Sigmoid colon (tissue), 7 donors: ENCODE measurements around the gene OR4F15. TPM values are rescaled to one million over a fixed set of nuclear protein-coding genes. Genes with fewer than 3 reads are reported as not detected.
"Not testable (repeated sequence)": the region's sequence is repeated elsewhere in the genome, so short reads cannot be mapped to it uniquely, and the experiment has no call there.

Source experiments
- DNase-seq: peaks from one replicate; pipeline ENCODE4 v3.0.0-alpha.2; 2019
- H3K27ac ChIP-seq, 4 donors: fragments of 200-600 bp; sonication (generic); one replicate each; pipeline ENCODE4 v1.5.1; 2016 to 2019; ENCODE audit warnings: mild to moderate bottlenecking in 1 of 4
- H3K27me3 ChIP-seq, 3 donors: fragments of 200-600 bp; sonication (generic); one replicate each; pipeline ENCODE4 v1.5.1; 2019; ENCODE audit warnings: mild to moderate bottlenecking in 1 of 3
- H3K36me3 ChIP-seq, 4 donors: fragments of 200-600 bp; sonication (generic); one replicate each; pipeline ENCODE4 v1.5.1; 2016 to 2019
- H3K4me1 ChIP-seq, 4 donors: fragments of 200-600 bp; sonication (generic); one replicate each; pipeline ENCODE4 v1.5.1; 2017 to 2019
- H3K4me3 ChIP-seq, 4 donors: fragments of 200-600 bp; sonication (generic); one replicate each; pipeline ENCODE4 v1.5.1; 2017 to 2019; ENCODE audit warnings: mild to moderate bottlenecking in 2 of 4, moderate library complexity in 1 of 4
- H3K9me3 ChIP-seq, 4 donors: fragments of 200-600 bp in 3 of 4; sonication (generic) in 3 of 4; one replicate each; pipeline versions ENCODE4 v1.5.1 to v1.6.1; 2013 to 2019
- EP300 ChIP-seq, 4 donors: sonication (generic); formaldehyde crosslinking; IDR thresholded peaks; one replicate each; pipeline ENCODE4 v1.6.1; 2017; ENCODE audit warnings: antibody characterized with exemption in 4 of 4
- POLR2A ChIP-seq, 2 donors: fragments of 450-650 bp; IDR thresholded peaks; one replicate each; pipeline ENCODE4 v1.6.1; 2016; ENCODE audit warnings: antibody characterized with exemption in 2 of 2, mild to moderate bottlenecking in 2 of 2, moderate library complexity in 2 of 2
- POLR2AphosphoS5 ChIP-seq, 4 donors: sonication (generic); formaldehyde crosslinking; IDR thresholded peaks; one replicate each; pipeline ENCODE4 v1.6.1; 2017; ENCODE audit warnings: antibody characterized with exemption in 4 of 4
- whole genome bisulfite sequencing, 2 donors: extraction: QIAGEN DNeasy Blood & Tissue Kit; methylation state at CpG; one replicate each; pipeline ENCODE4 v1.1.7; 2013; 5-methylcytosine and 5-hydroxymethylcytosine counted together
- intact Hi-C: fragments of 100-400 bp; cut with DNase I; formaldehyde crosslinking; loops from one replicate; pipeline ENCODE4 v1.15.1; 2023
- polyA plus RNA-seq, 3 donors: library from polyadenylated mRNA; stranded (reverse); fragments of 200-250 nt; gene quantifications; one replicate each; pipeline ENCODE4 v1.2.3, GENCODE V29; 2013
- total RNA-seq, 4 donors: library from RNA; depleted of rRNA; stranded (reverse); fragments of >200 nt; gene quantifications; one replicate each; pipeline ENCODE4 v1.1.0, GENCODE V29; 2016
- TF ChIP-seq, protein P1 (sequence below), 4 experiments: fragments of 450-650 bp in 3 of 4; fragments of 200-600 bp in 1 of 4; IDR thresholded peaks; one replicate each; pipeline ENCODE4 v1.5.1; 2016 to 2019; ENCODE audit warnings: antibody characterized with exemption in 4 of 4, mild to moderate bottlenecking in 3 of 4, moderate library complexity in 2 of 4
- donor health status: healthy with polysubstance abuse.
- donor health status: Bipolar disorder and iron deficiency.
- donor health status: healthy.

Gene OR4F15
- total and polyA plus RNA-seq, 7 donors, result 0.16 TPM; not detected in 6

- WGBS, 2 donors, result 17 to 71% methylated on average over 5 of the region's 5 CpGs
- H3K27me3 ChIP-seq, H3K4me1 ChIP-seq, H3K27ac ChIP-seq, H3K36me3 ChIP-seq, intact Hi-C loops, H3K4me3 ChIP-seq, DNase-seq, H3K9me3 ChIP-seq: not testable (repeated sequence)
Measured at GRCh38 chr15:101788503-101789269, 23.3 kb upstream of the OR4F15 start.

DNA sequence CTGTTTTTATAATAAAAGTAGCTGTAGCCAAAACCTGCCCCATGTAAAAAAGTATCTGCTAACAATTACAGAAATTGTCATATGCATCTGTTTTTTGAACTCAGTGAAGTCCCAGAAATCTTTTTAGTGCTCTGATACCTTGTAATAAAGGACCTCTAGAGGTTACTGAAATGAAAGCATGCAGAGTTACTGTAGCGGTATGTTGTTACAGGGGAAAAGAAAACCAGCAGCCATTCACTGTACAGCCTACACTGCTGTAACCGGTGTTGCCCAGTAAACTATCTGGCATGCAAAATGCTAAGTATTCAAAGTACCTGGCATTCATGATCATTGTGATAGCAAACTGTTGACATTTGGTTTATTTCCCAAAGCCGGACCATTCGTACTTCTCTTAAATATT is 21.3 kb upstream of the OR4F15 start:
- H3K9me3 ChIP-seq, H3K4me1 ChIP-seq, intact Hi-C loops, H3K4me3 ChIP-seq, H3K36me3 ChIP-seq, H3K27me3 ChIP-seq, DNase-seq, H3K27ac ChIP-seq: not testable (repeated sequence)
- 43% methylated on average over 2 of the region's 4 CpGs; no CpG with 5 or more reads in 1 of the 2 donors for WGBS, 2 donors

DNA sequence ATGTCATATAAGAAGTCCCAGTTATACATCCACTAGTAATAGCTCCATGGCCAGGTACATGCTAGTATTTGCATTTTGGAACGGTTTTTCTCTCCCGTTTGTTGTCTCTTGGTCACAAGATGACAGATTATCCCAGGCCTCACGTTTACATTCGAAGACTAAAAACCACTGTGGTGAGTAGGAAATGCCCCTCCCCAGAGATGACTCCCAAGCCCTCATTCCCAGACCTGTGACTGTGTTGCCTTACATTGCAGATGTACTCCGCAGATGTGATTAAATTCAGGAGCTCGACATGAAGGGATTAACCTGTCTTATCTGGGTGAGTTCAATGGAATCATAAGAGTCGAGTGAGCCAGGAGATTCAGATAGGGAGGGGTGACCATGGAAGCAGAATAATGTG is 18.0 kb upstream of the OR4F15 start:
- intact Hi-C loops, H3K9me3 ChIP-seq, DNase-seq, H3K27me3 ChIP-seq, H3K4me1 ChIP-seq, H3K4me3 ChIP-seq, H3K27ac ChIP-seq, H3K36me3 ChIP-seq: not testable (repeated sequence)
- 80 to 85% methylated on average over 7 of the region's 7 CpGs for WGBS, 2 donors

DNA sequence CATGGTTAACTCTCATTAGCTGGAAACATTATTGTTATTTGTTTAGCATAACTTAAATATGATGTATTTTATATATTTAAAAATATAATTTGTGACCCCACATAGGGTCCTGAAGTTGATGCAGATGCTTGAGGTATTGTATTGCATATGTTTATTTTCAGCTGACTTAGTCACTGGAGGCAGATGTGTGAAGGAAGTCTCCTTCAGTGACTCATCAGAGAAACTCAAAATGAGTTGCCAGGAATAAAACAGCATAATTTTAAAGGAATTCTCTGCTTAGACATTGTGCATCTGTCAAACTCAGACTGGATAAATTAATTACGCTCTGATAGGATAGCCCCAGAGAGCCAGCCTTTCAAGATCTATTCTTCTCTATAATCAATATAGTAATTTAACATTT is 16.5 kb upstream of the OR4F15 start:
- TF ChIP-seq, protein P1, sequence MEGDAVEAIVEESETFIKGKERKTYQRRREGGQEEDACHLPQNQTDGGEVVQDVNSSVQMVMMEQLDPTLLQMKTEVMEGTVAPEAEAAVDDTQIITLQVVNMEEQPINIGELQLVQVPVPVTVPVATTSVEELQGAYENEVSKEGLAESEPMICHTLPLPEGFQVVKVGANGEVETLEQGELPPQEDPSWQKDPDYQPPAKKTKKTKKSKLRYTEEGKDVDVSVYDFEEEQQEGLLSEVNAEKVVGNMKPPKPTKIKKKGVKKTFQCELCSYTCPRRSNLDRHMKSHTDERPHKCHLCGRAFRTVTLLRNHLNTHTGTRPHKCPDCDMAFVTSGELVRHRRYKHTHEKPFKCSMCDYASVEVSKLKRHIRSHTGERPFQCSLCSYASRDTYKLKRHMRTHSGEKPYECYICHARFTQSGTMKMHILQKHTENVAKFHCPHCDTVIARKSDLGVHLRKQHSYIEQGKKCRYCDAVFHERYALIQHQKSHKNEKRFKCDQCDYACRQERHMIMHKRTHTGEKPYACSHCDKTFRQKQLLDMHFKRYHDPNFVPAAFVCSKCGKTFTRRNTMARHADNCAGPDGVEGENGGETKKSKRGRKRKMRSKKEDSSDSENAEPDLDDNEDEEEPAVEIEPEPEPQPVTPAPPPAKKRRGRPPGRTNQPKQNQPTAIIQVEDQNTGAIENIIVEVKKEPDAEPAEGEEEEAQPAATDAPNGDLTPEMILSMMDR (IDR thresholded peaks at IDR 0.05), result no peak
- no peak for TF ChIP-seq EP300 (IDR thresholded peaks at IDR 0.05)
- TF ChIP-seq POLR2A (IDR thresholded peaks at IDR 0.05), result no peak
- no peak for TF ChIP-seq POLR2AphosphoS5 (IDR thresholded peaks at IDR 0.05)
- 84 to 88% methylated on average over 1 of the region's 1 CpG for WGBS, 2 donors

DNA sequence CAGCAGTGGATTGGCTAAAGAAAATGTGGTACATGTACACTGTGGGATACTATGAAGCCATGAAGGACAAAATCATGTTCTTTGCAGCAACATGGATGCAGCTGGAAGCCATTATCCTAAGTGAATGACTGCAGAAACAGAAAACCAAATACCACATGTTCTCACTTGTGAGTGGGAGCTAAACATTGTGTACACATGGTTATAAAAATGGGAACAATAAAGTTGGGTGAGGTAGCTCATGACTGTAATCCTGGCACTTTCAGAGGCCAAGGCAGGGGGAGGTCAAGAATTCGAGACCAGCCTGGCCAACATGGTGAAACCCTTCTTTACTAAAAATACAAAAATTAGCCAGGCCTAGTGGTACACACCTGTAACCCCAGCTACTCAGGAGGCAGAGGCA is 12.3 kb upstream of the OR4F15 start:
- intact Hi-C loops, result no loop called here
- H3K9me3 ChIP-seq, result no peaks in the 10 kb centered on the region
- no peaks in the 10 kb centered on the region for H3K36me3 ChIP-seq
- TF ChIP-seq POLR2A (IDR thresholded peaks at IDR 0.05), result no peak
- TF ChIP-seq, protein P1 (IDR thresholded peaks at IDR 0.05), result no peak
- no peaks in the 10 kb centered on the region for H3K4me1 ChIP-seq
- no peak overlapping the region for H3K4me3 ChIP-seq
- no peak overlapping the region for H3K27ac ChIP-seq
- no peaks in the 10 kb centered on the region for H3K27me3 ChIP-seq
- DNase-seq, result no peak
- WGBS, 2 donors, result 12 to 59% methylated on average over 1 of the region's 1 CpG

More for the DNA sequence above, 16.5 kb upstream of the OR4F15 start:
- no peaks in the 10 kb centered on the region for H3K9me3 ChIP-seq
- no peaks in the 10 kb centered on the region for H3K27me3 ChIP-seq
- intact Hi-C loops, result no loop called here
- no peak for DNase-seq
- H3K4me1 ChIP-seq, result no peaks in the 10 kb centered on the region
- no peak overlapping the region for H3K27ac ChIP-seq
- H3K4me3 ChIP-seq, result no peak overlapping the region
- no peaks in the 10 kb centered on the region for H3K36me3 ChIP-seq

DNA sequence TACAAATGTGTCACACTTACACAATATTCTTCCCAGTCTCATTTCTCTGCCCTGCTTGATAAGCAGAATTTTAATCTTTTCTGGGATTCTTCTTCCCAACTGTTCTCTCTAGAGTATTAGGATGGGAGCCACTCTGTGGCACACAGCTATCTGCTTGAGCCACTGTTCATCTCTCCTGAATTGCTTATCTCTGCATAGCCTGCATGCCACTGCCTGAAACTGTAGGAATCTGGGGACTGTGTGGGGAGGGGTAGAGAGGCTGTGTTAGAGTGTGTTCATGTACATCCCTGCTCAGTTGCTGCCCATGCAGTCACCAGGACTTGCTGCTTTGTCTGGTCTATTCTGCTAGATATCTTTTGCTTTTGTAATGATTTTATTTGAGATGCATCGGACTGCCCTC is 11.0 kb upstream of the OR4F15 start:
- 87 to 92% methylated on average over 1 of the region's 1 CpG for WGBS, 2 donors
- Histone ChIP-seq H3K27ac (no peak overlapping the region), H3K9me3 (no peaks in the 10 kb centered on the region), H3K36me3 (no peaks in the 10 kb centered on the region), H3K4me1 (no peaks in the 10 kb centered on the region), H3K27me3 (no peaks in the 10 kb centered on the region), H3K4me3 (no peak overlapping the region)
- intact Hi-C loops, result no loop called here
- no peak for TF ChIP-seq POLR2AphosphoS5 (IDR thresholded peaks at IDR 0.05)
- TF ChIP-seq EP300 (IDR thresholded peaks at IDR 0.05), result no peak
- no peak for DNase-seq

DNA sequence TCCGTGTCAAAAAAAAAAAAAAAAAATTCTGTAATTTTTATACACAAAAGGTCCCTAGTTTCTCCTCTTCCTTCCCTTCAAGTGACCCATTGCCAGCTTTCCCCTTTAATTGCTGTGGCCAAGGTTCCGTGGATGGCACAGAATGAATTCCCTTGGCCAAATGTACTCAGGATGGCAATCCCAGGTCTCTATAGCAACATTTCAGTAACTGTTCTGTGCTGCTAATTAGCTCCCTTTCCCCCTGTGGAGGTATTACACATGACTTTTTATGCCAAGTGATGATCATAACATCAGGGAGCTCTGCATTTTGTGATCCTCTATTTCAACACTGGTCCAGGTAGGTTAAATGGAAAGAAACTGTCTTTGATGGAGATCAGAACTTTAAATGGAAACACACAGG is 8.8 kb upstream of the OR4F15 start, which contains the start of gene OR4F6:
OR4F6 (plus strand) TSS at position 301 of the 400 bp plus-strand sequence. CDS start 2,211 bp downstream, outside the sequence.
- no peaks in the 10 kb centered on the region for H3K4me1 ChIP-seq
- H3K27me3 ChIP-seq, result no peaks in the 10 kb centered on the region
- TF ChIP-seq, protein P1 (IDR thresholded peaks at IDR 0.05), result no peak
- TF ChIP-seq POLR2A (IDR thresholded peaks at IDR 0.05) (no peak), POLR2AphosphoS5 (IDR thresholded peaks at IDR 0.05) (no peak), EP300 (IDR thresholded peaks at IDR 0.05) (no peak)
- H3K36me3 ChIP-seq, result no peaks in the 10 kb centered on the region
- H3K4me3 ChIP-seq, result no peak within 1 kb of the TSS
- intact Hi-C loops, result no loop called here
- H3K27ac ChIP-seq, result no peak within 1 kb of the TSS
- DNase-seq, result no peak
- WGBS, 2 donors, result 89 to 91% methylated on average over 2 of the region's 2 CpGs
- no peaks in the 10 kb centered on the region for H3K9me3 ChIP-seq
